SU-DHL-6 (cell line): ENCODE measurements around the gene NMNAT2.

ENCODE experiments used
- H2AFZ ChIP-seq: fragments of 200-600 bp; sonication (generic); 2 replicates; pipeline ENCODE4 v1.6.1; 2014; ENCODE audit warnings: low read depth, mild to moderate bottlenecking, moderate library complexity, mixed read lengths, antibody characterized with exemption, low read length; ENCODE audit not compliant: severe bottlenecking
- H3F3A ChIP-seq: fragments of 200-600 bp; shearing (Covaris generic); 2 replicates; pipeline ENCODE4 v1.6.0; 2016; ENCODE audit warnings: antibody characterized with exemption, mild to moderate bottlenecking; ENCODE audit not compliant: insufficient read depth
- H3K27ac ChIP-seq: fragments of 200-600 bp; sonication (generic); 2 replicates; pipeline ENCODE4 v1.5.1; 2016; ENCODE audit warnings: low read depth, mild to moderate bottlenecking, low read length, moderate library complexity, mixed read lengths
- H3K27me3 ChIP-seq: fragments of 200-600 bp; sonication (generic), shearing (Covaris generic); 2 replicates; pipeline ENCODE4 v1.6.0; 2014; ENCODE audit warnings: mild to moderate bottlenecking, low read length
- H3K36me3 ChIP-seq: fragments of 200-600 bp; sonication (generic); 2 replicates; pipeline ENCODE4 v1.6.1; 2014; ENCODE audit warnings: mild to moderate bottlenecking, low read length, mixed read lengths
- H3K4me2 ChIP-seq: fragments of 300-600, 200-600 bp; shearing (Covaris generic), sonication (generic); 2 replicates; pipeline ENCODE4 v1.6.0; 2014; ENCODE audit warnings: low read length, low read depth, mild to moderate bottlenecking; ENCODE audit not compliant: poor library complexity, severe bottlenecking
- H3K4me3 ChIP-seq: fragments of 200-600 bp; sonication (generic); 2 replicates; pipeline ENCODE4 v1.5.1; 2014; ENCODE audit warnings: antibody characterized with exemption, low read length, mild to moderate bottlenecking, mixed read lengths; ENCODE audit not compliant: insufficient read depth, poor library complexity, severe bottlenecking
- H3K79me2 ChIP-seq: fragments of 200-600 bp; sonication (generic); 2 replicates; pipeline ENCODE4 v1.6.1; 2014; ENCODE audit warnings: mild to moderate bottlenecking, low read length, moderate library complexity; ENCODE audit not compliant: insufficient read depth
- H3K9ac ChIP-seq: fragments of 200-600 bp; sonication (generic); 2 replicates; pipeline ENCODE4 v1.7.0; 2014; ENCODE audit warnings: mild to moderate bottlenecking, low read length
- H3K9me2 ChIP-seq: fragments of 200-600 bp; sonication (generic); replicated peaks from 2 replicates; pipeline ENCODE4 v1.6.1; 2014; ENCODE audit warnings: low read length; ENCODE audit not compliant: insufficient read depth
- H3K9me3 ChIP-seq: fragments of 200-600 bp; sonication (generic); 2 replicates; pipeline ENCODE4 v1.6.1; 2014; ENCODE audit warnings: low read length, mixed read lengths; ENCODE audit not compliant: insufficient read depth
- H4K20me1 ChIP-seq: fragments of 200-600 bp; sonication (generic); 2 replicates; pipeline ENCODE4 v1.6.1; 2014; ENCODE audit warnings: low read depth, mild to moderate bottlenecking, antibody characterized with exemption, low read length, moderate library complexity, mixed read lengths
- EZH2phosphoT487 ChIP-seq: fragments of 200-600 bp; sonication (generic), shearing (Covaris generic); conservative IDR thresholded peaks from 2 replicates; pipeline ENCODE4 v1.6.1; 2018; ENCODE audit warnings: mild to moderate bottlenecking, antibody characterized with exemption, low read length, moderate library complexity, mixed read lengths
- TF ChIP-seq, protein P1 (sequence below): fragments of 200-600 bp; sonication (generic); IDR thresholded peaks from one replicate; pipeline ENCODE4 v1.5.1; 2017; ENCODE audit warnings: antibody characterized with exemption, mild to moderate bottlenecking, low read length, moderate library complexity; ENCODE audit not compliant: insufficient read depth, poor library complexity, severe bottlenecking

The NMNAT2 gene

GRCh38 chr1:183230413-183230812 lies 187.8 kb downstream of the NMNAT2 start:
- Histone ChIP-seq H3K4me2 (no peak overlapping the region), H3K9me2 (no peaks in the 10 kb centered on the region), H2AFZ (no peak overlapping the region), H3K4me3 (no peak overlapping the region), H3K27ac (no peak overlapping the region), H3K9ac (no peak overlapping the region), H3K36me3 (no peaks in the 10 kb centered on the region), H3K79me2 (no peaks in the 10 kb centered on the region), H3K27me3 (no peaks in the 10 kb centered on the region), H3F3A (no peaks in the 10 kb centered on the region), H4K20me1 (no peaks in the 10 kb centered on the region), H3K9me3 (no peaks in the 10 kb centered on the region)
- no peak for TF ChIP-seq EZH2phosphoT487
- TF ChIP-seq, protein P1, sequence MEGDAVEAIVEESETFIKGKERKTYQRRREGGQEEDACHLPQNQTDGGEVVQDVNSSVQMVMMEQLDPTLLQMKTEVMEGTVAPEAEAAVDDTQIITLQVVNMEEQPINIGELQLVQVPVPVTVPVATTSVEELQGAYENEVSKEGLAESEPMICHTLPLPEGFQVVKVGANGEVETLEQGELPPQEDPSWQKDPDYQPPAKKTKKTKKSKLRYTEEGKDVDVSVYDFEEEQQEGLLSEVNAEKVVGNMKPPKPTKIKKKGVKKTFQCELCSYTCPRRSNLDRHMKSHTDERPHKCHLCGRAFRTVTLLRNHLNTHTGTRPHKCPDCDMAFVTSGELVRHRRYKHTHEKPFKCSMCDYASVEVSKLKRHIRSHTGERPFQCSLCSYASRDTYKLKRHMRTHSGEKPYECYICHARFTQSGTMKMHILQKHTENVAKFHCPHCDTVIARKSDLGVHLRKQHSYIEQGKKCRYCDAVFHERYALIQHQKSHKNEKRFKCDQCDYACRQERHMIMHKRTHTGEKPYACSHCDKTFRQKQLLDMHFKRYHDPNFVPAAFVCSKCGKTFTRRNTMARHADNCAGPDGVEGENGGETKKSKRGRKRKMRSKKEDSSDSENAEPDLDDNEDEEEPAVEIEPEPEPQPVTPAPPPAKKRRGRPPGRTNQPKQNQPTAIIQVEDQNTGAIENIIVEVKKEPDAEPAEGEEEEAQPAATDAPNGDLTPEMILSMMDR, result no peak

DNA sequence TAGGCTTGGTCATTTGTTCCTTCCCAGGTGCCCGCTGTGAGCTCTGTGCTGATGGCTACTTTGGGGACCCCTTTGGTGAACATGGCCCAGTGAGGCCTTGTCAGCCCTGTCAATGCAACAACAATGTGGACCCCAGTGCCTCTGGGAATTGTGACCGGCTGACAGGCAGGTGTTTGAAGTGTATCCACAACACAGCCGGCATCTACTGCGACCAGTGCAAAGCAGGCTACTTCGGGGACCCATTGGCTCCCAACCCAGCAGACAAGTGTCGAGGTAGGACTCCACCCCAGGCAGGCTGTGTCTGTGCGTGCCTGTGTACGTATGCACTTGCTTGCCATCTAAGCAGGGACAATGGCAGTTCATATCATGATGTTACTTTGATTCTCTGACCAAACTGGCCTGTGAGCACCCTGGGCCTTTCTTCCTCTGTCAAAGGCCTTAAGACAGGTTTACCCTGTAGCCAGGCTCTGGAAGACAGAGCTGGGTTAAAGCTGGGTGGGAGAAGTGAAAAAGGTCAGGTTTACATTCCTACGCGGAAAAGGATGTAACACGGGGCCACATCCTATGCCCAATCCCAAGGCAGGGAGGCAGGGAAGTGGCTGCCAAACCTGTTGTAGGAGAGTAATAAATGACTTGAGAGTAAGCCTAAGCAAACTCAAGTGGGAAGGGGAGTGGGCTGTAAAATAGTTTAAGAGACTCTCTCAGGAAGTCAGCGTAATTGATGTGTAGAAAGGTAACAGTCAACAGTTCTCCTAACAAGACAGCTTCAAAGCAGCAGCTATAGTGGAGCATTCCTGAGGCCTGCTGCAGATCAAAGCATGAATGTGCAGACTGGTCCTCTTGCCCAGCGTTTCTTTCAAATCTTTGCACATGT lies 189.6 kb downstream of the NMNAT2 start:
- Histone ChIP-seq H3K9ac (no peak overlapping the region), H3K9me3 (no peaks in the 10 kb centered on the region), H3K27me3 (no peaks in the 10 kb centered on the region), H3K4me3 (no peak overlapping the region), H3F3A (no peaks in the 10 kb centered on the region), H3K36me3 (no peaks in the 10 kb centered on the region), H3K79me2 (no peaks in the 10 kb centered on the region), H2AFZ (no peak overlapping the region), H4K20me1 (no peaks in the 10 kb centered on the region), H3K4me2 (no peak overlapping the region), H3K9me2 (no peaks in the 10 kb centered on the region), H3K27ac (no peak overlapping the region)
- TF ChIP-seq, protein P1, result no peak
- no peak for TF ChIP-seq EZH2phosphoT487

GRCh38 chr1:183227422-183228346 lies 190.5 kb downstream of the NMNAT2 start:
- no peaks in the 10 kb centered on the region for H3K9me2 ChIP-seq
- H3K27ac ChIP-seq, result no peak overlapping the region
- no peak overlapping the region for H3K4me3 ChIP-seq
- H3K4me2 ChIP-seq, result no peak overlapping the region
- no peaks in the 10 kb centered on the region for H3K27me3 ChIP-seq
- H3K9ac ChIP-seq, result no peak overlapping the region
- no peaks in the 10 kb centered on the region for H3F3A ChIP-seq
- no peaks in the 10 kb centered on the region for H3K79me2 ChIP-seq
- H4K20me1 ChIP-seq, result no peaks in the 10 kb centered on the region
- no peaks in the 10 kb centered on the region for H3K36me3 ChIP-seq
- no peak overlapping the region for H2AFZ ChIP-seq
- TF ChIP-seq, protein P1, result peak; percentile 50
- TF ChIP-seq EZH2phosphoT487, result no peak
- H3K9me3 ChIP-seq, result no peaks in the 10 kb centered on the region
